DOHH2 (cell line): Measurements from ENCODE around the gene NET1.

ENCODE experiments used
- H3F3A ChIP-seq: fragments of 200-600 bp; sonication (generic), shearing (Covaris generic); 2 replicates; pipeline ENCODE4 v1.6.0; 2016; ENCODE audit warnings: antibody characterized with exemption, mild to moderate bottlenecking; ENCODE audit not compliant: control insufficient read depth, insufficient read depth
- H3K27ac ChIP-seq: fragments of 200-600 bp; sonication (generic); 2 replicates; pipeline ENCODE4 v1.5.1; 2014; ENCODE audit warnings: low read depth, mild to moderate bottlenecking, low read length, moderate library complexity
- H3K27me3 ChIP-seq: fragments of 200-600 bp; sonication (generic); 2 replicates; pipeline ENCODE4 v1.6.1; 2014; ENCODE audit warnings: mild to moderate bottlenecking, low read length, mixed read lengths; ENCODE audit not compliant: control insufficient read depth
- H3K36me3 ChIP-seq: fragments of 200-600 bp; sonication (generic); 2 replicates; pipeline ENCODE4 v1.6.1; 2014; ENCODE audit warnings: mild to moderate bottlenecking, low read length, moderate library complexity, mixed read lengths; ENCODE audit not compliant: control insufficient read depth
- H3K4me1 ChIP-seq: fragments of 200-600 bp; sonication (generic); 2 replicates; pipeline ENCODE4 v1.6.1; 2014; ENCODE audit warnings: mild to moderate bottlenecking, low read length, mixed read lengths; ENCODE audit not compliant: control insufficient read depth
- H3K4me2 ChIP-seq: fragments of 200-600 bp; sonication (generic); 2 replicates; pipeline ENCODE4 v1.6.0; 2014; ENCODE audit warnings: mild to moderate bottlenecking, low read length, moderate library complexity
- H3K4me3 ChIP-seq: fragments of 200-600 bp; sonication (generic); 2 replicates; pipeline ENCODE4 v1.5.1; 2014; ENCODE audit warnings: mild to moderate bottlenecking, low read length, mixed read lengths
- H3K79me2 ChIP-seq: fragments of 200-600 bp; sonication (generic); 2 replicates; pipeline ENCODE4 v1.6.1; 2014; ENCODE audit warnings: mild to moderate bottlenecking, low read length, mixed read lengths; ENCODE audit not compliant: control insufficient read depth
- H3K9me2 ChIP-seq: fragments of 200-600 bp; sonication (generic); replicated peaks from 2 replicates; pipeline ENCODE4 v1.6.1; 2014; ENCODE audit warnings: mild to moderate bottlenecking, low read length, mixed read lengths; ENCODE audit not compliant: control insufficient read depth
- H3K9me3 ChIP-seq: fragments of 200-600 bp; sonication (generic); 2 replicates; pipeline ENCODE4 v1.6.1; 2014; ENCODE audit warnings: antibody characterized with exemption, low read length, mixed read lengths; ENCODE audit not compliant: control insufficient read depth, insufficient read depth
- H4K20me1 ChIP-seq: fragments of 200-600 bp; sonication (generic); 2 replicates; pipeline ENCODE4 v1.6.0; 2014; ENCODE audit warnings: low read depth, mild to moderate bottlenecking, antibody characterized with exemption, low read length, moderate library complexity; ENCODE audit not compliant: control insufficient read depth, insufficient read depth
- CTCF ChIP-seq: fragments of 200-600 bp; sonication (generic); IDR thresholded peaks from one replicate; pipeline ENCODE4 v1.5.1; 2014; ENCODE audit warnings: antibody characterized with exemption, mild to moderate bottlenecking, low read depth, low read length; ENCODE audit not compliant: poor library complexity, severe bottlenecking
- EZH2phosphoT487 ChIP-seq: fragments of 200-600 bp; sonication (generic); IDR thresholded peaks from 2 replicates; pipeline ENCODE4 v1.6.1; 2017; ENCODE audit warnings: borderline replicate concordance, mild to moderate bottlenecking, antibody characterized with exemption, low read length, moderate library complexity, mixed read lengths

NET1 gene

GRCh38 chr10:5385224-5385623, 27.1 kb upstream of the NET1 start:
- no peak overlapping the region for H3K4me3 ChIP-seq
- H3F3A ChIP-seq: no peaks in the 10 kb centered on the region
- H3K36me3 ChIP-seq: no peaks in the 10 kb centered on the region
- no peaks in the 10 kb centered on the region for H3K9me2 ChIP-seq
- no peaks in the 10 kb centered on the region for H3K4me1 ChIP-seq
- H3K27ac ChIP-seq: no peak overlapping the region
- H3K27me3 ChIP-seq: no peaks in the 10 kb centered on the region
- TF ChIP-seq CTCF (no peak), EZH2phosphoT487 (no peak)
- H4K20me1 ChIP-seq: no peaks in the 10 kb centered on the region
- no peaks in the 10 kb centered on the region for H3K79me2 ChIP-seq
- no peak overlapping the region for H3K4me2 ChIP-seq
- H3K9me3 ChIP-seq: peaks cover 5% of the 10 kb centered on the region; the same call in 1 of the 2 replicates

- no peak for TF ChIP-seq EZH2phosphoT487
- no peak for TF ChIP-seq CTCF
- no peaks in the 10 kb centered on the region for H3F3A ChIP-seq
- H3K79me2 ChIP-seq: no peaks in the 10 kb centered on the region
- no peaks in the 10 kb centered on the region for H4K20me1 ChIP-seq
- H3K4me3 ChIP-seq: no peak overlapping the region
- no peaks in the 10 kb centered on the region for H3K9me2 ChIP-seq
- no peaks in the 10 kb centered on the region for H3K36me3 ChIP-seq
- H3K27me3 ChIP-seq: no peaks in the 10 kb centered on the region
- no peaks in the 10 kb centered on the region for H3K4me1 ChIP-seq
- no peak overlapping the region for H3K4me2 ChIP-seq
- H3K27ac ChIP-seq: no peak overlapping the region
- peaks cover 16% of the 10 kb centered on the region; the same call in 1 of the 2 replicates for H3K9me3 ChIP-seq
Measured at GRCh38 chr10:5387169-5387568, 25.2 kb upstream of the NET1 start.

- no peak overlapping the region for H3K4me3 ChIP-seq
- H4K20me1 ChIP-seq: no peaks in the 10 kb centered on the region
- H3F3A ChIP-seq: no peaks in the 10 kb centered on the region
- TF ChIP-seq EZH2phosphoT487: no peak
- TF ChIP-seq CTCF: no peak
- no peaks in the 10 kb centered on the region for H3K79me2 ChIP-seq
- no peaks in the 10 kb centered on the region for H3K27me3 ChIP-seq
- H3K36me3 ChIP-seq: no peaks in the 10 kb centered on the region
- no peak overlapping the region for H3K4me2 ChIP-seq
- H3K27ac ChIP-seq: no peak overlapping the region
- no peaks in the 10 kb centered on the region for H3K9me2 ChIP-seq
- no peaks in the 10 kb centered on the region for H3K4me1 ChIP-seq
- H3K9me3 ChIP-seq: peaks cover 16% of the 10 kb centered on the region; the same call in 1 of the 2 replicates
Measured at GRCh38 chr10:5390607-5391205, 21.7 kb upstream of the NET1 start.
